ENCODE results near the gene MTMR1.

The MTMR1 gene

DNA sequence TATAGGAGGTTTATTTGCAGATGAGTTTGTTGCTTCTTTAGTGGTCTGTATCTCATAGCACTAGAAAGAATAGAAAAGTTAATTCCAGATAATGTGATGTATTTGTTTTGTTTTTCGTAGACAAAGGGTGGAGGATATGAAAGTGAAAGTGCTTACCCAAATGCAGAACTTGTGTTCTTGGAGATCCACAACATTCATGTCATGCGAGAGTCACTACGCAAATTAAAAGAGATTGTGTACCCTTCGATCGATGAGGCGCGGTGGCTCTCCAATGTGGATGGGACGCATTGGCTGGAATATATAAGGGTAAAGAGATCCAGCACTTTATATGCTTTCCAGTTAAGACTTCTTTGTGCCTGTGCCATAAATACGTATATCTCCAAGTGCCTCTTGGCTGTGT is 43.3 kb downstream of the MTMR1 start:
- H3K36me3 ChIP-seq (ENCODE audit: insufficient read depth, low read depth, low read length): peaks cover 51% of the 10 kb centered on the region; the same call in 1 of the 2 replicates
- H3K4me1 ChIP-seq (ENCODE audit: insufficient read depth, low read length): no peaks in the 10 kb centered on the region
- H3K27me3 ChIP-seq (ENCODE audit: insufficient read depth, low read length): no peaks in the 10 kb centered on the region
- H3K9ac ChIP-seq (ENCODE audit: low read depth, low read length): no peak overlapping the region
- no peaks in the 10 kb centered on the region for H3K9me3 ChIP-seq (ENCODE audit: insufficient read depth, low read depth, low read length)
- no peak overlapping the region for H3K27ac ChIP-seq (ENCODE audit: low read length)
- no peak overlapping the region for H3K4me3 ChIP-seq (ENCODE audit: low read length)

DNA sequence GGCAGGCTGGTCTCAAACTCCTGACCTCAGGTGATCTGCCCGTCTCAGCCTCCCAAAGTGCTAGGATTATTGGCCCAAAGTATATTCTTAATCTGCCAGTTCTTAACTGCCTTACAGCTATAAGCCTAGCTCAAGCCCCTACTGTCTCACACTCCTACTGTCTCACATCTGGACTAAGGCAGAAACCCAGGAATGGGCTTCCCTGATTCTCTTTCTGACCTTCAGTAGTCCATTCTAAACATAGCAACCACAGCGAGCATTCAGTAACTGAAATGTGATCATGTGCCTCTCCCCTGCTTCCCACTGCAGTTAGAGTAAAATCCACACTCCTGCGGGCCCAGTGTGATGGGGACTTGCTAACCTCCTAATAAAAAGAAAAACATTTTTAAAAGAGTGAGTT is 58.9 kb downstream of the MTMR1 start:
- Histone ChIP-seq H3K4me1 (ENCODE audit: insufficient read depth, low read length) (no peaks in the 10 kb centered on the region), H3K36me3 (ENCODE audit: insufficient read depth, low read depth, low read length) (no peaks in the 10 kb centered on the region; the same call in 1 of the 2 replicates), H3K27me3 (ENCODE audit: insufficient read depth, low read length) (no peaks in the 10 kb centered on the region), H3K4me3 (ENCODE audit: low read length) (no peak overlapping the region), H3K27ac (ENCODE audit: low read length) (no peak overlapping the region), H3K9ac (ENCODE audit: low read depth, low read length) (no peak overlapping the region), H3K9me3 (ENCODE audit: insufficient read depth, low read depth, low read length) (no peaks in the 10 kb centered on the region)

- no peaks in the 10 kb centered on the region for H3K4me1 ChIP-seq (ENCODE audit: insufficient read depth, low read length)
- no peaks in the 10 kb centered on the region for H3K9me3 ChIP-seq (ENCODE audit: insufficient read depth, low read depth, low read length)
- no peak overlapping the region for H3K4me3 ChIP-seq (ENCODE audit: low read length)
- H3K9ac ChIP-seq (ENCODE audit: low read depth, low read length): no peak overlapping the region
- no peak overlapping the region for H3K27ac ChIP-seq (ENCODE audit: low read length)
- no peaks in the 10 kb centered on the region; the same call in 1 of the 2 replicates for H3K36me3 ChIP-seq (ENCODE audit: insufficient read depth, low read depth, low read length)
- H3K27me3 ChIP-seq (ENCODE audit: insufficient read depth, low read length): no peaks in the 10 kb centered on the region
Observed at GRCh38 chrX:150753357-150753756, 60.2 kb downstream of the MTMR1 start.

DNA sequence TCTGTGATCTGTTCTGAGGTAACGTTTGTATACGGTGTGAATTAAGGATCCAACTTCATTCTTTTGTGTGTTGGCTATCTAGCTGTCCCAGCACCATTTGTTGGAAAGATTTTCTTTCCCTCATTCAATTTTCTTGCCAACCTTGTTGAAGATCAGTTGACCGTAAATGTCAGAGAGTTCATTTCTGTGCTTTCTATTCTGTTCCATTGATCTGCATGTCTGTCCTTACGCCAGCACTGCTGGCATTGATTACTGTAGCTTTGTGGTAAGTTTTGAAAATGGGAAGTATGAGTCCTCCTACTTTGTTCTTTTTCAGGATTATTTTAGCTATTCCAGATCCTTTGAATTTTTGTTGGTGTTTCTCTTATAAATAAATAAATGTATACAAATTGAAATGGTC is 60.8 kb downstream of the MTMR1 start:
- Histone ChIP-seq H3K4me1 (ENCODE audit: insufficient read depth, low read length) (no peaks in the 10 kb centered on the region), H3K27me3 (ENCODE audit: insufficient read depth, low read length) (no peaks in the 10 kb centered on the region), H3K9ac (ENCODE audit: low read depth, low read length) (no peak overlapping the region), H3K36me3 (ENCODE audit: insufficient read depth, low read depth, low read length) (no peaks in the 10 kb centered on the region; the same call in 1 of the 2 replicates), H3K4me3 (ENCODE audit: low read length) (no peak overlapping the region), H3K9me3 (ENCODE audit: insufficient read depth, low read depth, low read length) (no peaks in the 10 kb centered on the region), H3K27ac (ENCODE audit: low read length) (no peak overlapping the region)

GRCh38 chrX:150757371-150757770 is 64.2 kb downstream of the MTMR1 start:
- no peaks in the 10 kb centered on the region for H3K27me3 ChIP-seq (ENCODE audit: insufficient read depth, low read length)
- no peaks in the 10 kb centered on the region for H3K9me3 ChIP-seq (ENCODE audit: insufficient read depth, low read depth, low read length)
- no peak overlapping the region for H3K4me3 ChIP-seq (ENCODE audit: low read length)
- no peak overlapping the region for H3K9ac ChIP-seq (ENCODE audit: low read depth, low read length)
- no peaks in the 10 kb centered on the region for H3K4me1 ChIP-seq (ENCODE audit: insufficient read depth, low read length)
- no peak overlapping the region for H3K27ac ChIP-seq (ENCODE audit: low read length)
- H3K36me3 ChIP-seq (ENCODE audit: insufficient read depth, low read depth, low read length): no peaks in the 10 kb centered on the region

DNA sequence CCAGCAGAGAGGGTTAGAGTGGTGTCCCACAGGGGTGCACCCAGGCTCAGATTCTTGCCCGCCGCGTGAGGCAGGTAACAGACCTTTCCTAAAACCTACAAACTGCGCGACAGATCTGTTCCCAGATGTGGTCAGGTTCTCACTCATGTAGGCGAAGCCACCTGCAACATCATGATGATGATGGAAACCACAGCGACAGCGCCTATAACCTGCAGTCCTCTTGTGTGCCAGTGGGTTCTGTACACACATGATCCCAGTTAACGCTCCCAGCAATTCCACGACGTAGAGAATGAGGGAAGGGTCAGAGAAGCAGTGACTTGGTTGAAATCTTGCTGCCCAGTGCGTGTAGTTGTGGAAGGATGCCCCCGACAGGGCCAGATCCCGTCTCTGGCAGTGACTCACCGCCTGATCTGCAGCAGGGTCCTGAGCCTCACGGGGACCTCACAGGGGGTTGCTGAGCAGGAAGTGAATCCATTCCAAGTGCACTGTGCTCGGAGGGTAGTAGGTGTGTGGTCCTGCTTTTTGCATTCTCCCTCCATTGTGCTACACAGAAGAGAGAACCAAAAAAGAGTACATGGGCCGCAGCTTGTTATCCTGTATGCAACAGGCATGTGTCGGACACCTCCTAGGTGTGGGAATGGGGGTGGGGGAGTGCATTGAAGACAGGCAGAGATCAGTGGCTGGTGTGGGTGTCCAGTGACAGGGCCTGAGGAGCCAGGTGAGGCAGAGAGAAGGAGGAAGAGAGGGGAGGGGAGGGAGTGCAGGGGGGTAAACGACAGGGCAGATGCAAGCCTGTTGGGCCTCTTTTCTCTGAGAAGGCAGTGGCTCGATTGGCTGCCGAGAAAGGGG is 66.6 kb downstream of the MTMR1 start:
- no peak overlapping the region for H3K4me3 ChIP-seq (ENCODE audit: low read length)
- no peaks in the 10 kb centered on the region for H3K36me3 ChIP-seq (ENCODE audit: insufficient read depth, low read depth, low read length)
- H3K4me1 ChIP-seq (ENCODE audit: insufficient read depth, low read length): no peaks in the 10 kb centered on the region
- H3K9me3 ChIP-seq (ENCODE audit: insufficient read depth, low read depth, low read length): no peaks in the 10 kb centered on the region
- H3K27ac ChIP-seq (ENCODE audit: low read length): no peak overlapping the region
- no peak overlapping the region for H3K9ac ChIP-seq (ENCODE audit: low read depth, low read length)
- H3K27me3 ChIP-seq (ENCODE audit: insufficient read depth, low read length): no peaks in the 10 kb centered on the region

GRCh38 chrX:150761176-150761818 is 68.1 kb downstream of the MTMR1 start:
- Histone ChIP-seq H3K4me3 (ENCODE audit: low read length) (no peak overlapping the region), H3K27me3 (ENCODE audit: insufficient read depth, low read length) (no peaks in the 10 kb centered on the region), H3K27ac (ENCODE audit: low read length) (no peak overlapping the region), H3K9me3 (ENCODE audit: insufficient read depth, low read depth, low read length) (no peaks in the 10 kb centered on the region), H3K4me1 (ENCODE audit: insufficient read depth, low read length) (no peaks in the 10 kb centered on the region), H3K36me3 (ENCODE audit: insufficient read depth, low read depth, low read length) (no peaks in the 10 kb centered on the region), H3K9ac (ENCODE audit: low read depth, low read length) (no peak overlapping the region)

DNA sequence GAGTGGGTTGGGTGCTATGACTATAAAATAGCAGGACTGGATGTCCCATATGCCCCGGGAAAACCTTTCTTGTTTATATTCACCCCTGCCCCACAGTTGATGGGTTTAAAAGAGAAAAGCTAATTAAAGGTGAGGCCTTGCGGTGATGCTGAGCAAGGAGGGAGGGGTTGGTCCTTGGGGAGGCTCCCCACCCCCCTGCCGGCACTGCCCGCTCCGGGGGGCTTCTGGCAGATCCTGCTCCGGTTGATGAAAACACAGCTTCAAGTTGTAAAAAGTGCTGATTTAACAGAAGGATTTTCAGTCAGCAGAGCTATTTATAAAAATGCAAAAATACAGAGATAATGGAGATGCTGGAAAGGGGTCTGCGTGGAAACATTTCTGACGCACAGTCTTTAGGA is 68.6 kb downstream of the MTMR1 start:
- Histone ChIP-seq H3K9ac (ENCODE audit: low read depth, low read length) (no peak overlapping the region), H3K27me3 (ENCODE audit: insufficient read depth, low read length) (no peaks in the 10 kb centered on the region), H3K4me1 (ENCODE audit: insufficient read depth, low read length) (no peaks in the 10 kb centered on the region), H3K4me3 (ENCODE audit: low read length) (no peak overlapping the region), H3K27ac (ENCODE audit: low read length) (no peak overlapping the region), H3K9me3 (ENCODE audit: insufficient read depth, low read depth, low read length) (no peaks in the 10 kb centered on the region), H3K36me3 (ENCODE audit: insufficient read depth, low read depth, low read length) (no peaks in the 10 kb centered on the region)

- Histone ChIP-seq H3K9ac (ENCODE audit: low read depth, low read length) (no peak overlapping the region), H3K36me3 (ENCODE audit: insufficient read depth, low read depth, low read length) (no peaks in the 10 kb centered on the region), H3K4me1 (ENCODE audit: insufficient read depth, low read length) (no peaks in the 10 kb centered on the region), H3K27me3 (ENCODE audit: insufficient read depth, low read length) (no peaks in the 10 kb centered on the region), H3K4me3 (ENCODE audit: low read length) (no peak overlapping the region), H3K9me3 (ENCODE audit: insufficient read depth, low read depth, low read length) (no peaks in the 10 kb centered on the region), H3K27ac (ENCODE audit: low read length) (no peak overlapping the region)
Observed at GRCh38 chrX:150762258-150763165, 69.3 kb downstream of the MTMR1 start.

GRCh38 chrX:150763303-150763797 is 70.2 kb downstream of the MTMR1 start:
- Histone ChIP-seq H3K9ac (ENCODE audit: low read depth, low read length) (no peak overlapping the region), H3K9me3 (ENCODE audit: insufficient read depth, low read depth, low read length) (no peaks in the 10 kb centered on the region), H3K4me3 (ENCODE audit: low read length) (no peak overlapping the region), H3K36me3 (ENCODE audit: insufficient read depth, low read depth, low read length) (no peaks in the 10 kb centered on the region), H3K4me1 (ENCODE audit: insufficient read depth, low read length) (no peaks in the 10 kb centered on the region), H3K27ac (ENCODE audit: low read length) (no peak overlapping the region), H3K27me3 (ENCODE audit: insufficient read depth, low read length) (no peaks in the 10 kb centered on the region)

DNA sequence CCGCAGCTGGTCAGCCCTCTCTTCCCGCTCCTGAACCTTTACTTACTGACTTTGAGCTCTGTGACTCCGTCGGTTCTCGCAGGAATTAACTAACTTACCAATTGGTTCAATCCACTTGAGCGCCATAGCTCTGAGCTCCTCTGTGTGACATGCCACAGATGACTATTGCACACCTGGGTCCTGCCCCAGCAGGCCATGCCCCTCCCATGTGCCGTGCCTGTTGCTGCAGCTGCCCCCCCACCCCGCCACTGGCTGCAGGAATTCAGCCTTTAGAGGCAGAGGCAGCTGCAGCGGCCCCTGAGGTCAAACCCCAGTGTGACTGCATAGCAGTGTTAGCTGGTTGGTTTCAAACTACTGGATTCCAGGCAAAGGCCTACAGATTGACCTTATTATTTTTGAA is 70.6 kb downstream of the MTMR1 start:
- Histone ChIP-seq H3K9ac (ENCODE audit: low read depth, low read length) (no peak overlapping the region), H3K9me3 (ENCODE audit: insufficient read depth, low read depth, low read length) (no peaks in the 10 kb centered on the region), H3K4me1 (ENCODE audit: insufficient read depth, low read length) (no peaks in the 10 kb centered on the region), H3K27ac (ENCODE audit: low read length) (no peak overlapping the region), H3K27me3 (ENCODE audit: insufficient read depth, low read length) (no peaks in the 10 kb centered on the region), H3K36me3 (ENCODE audit: insufficient read depth, low read depth, low read length) (no peaks in the 10 kb centered on the region), H3K4me3 (ENCODE audit: low read length) (no peak overlapping the region)

Data from iPS-20b (cell line).